CD4-positive, alpha-beta memory T cell (primary cell): ENCODE data around the gene TRAF2. TPM values are rescaled to one million over a fixed set of nuclear protein-coding genes. Genes with fewer than 3 reads are reported as not detected.

Experiments
- CTCF ChIA-PET: fragments of 350-600 bp; sonication (Branson Sonifier 250); formaldehyde crosslinking; loops from one replicate; lab custom pipeline; 2021; ENCODE audit warnings: inconsistent platforms; ENCODE audit not compliant: partially characterized antibody; lab: Charles Lee
- POLR2A ChIA-PET: fragments of 350-600 bp; sonication (Branson Sonifier 250); formaldehyde crosslinking; loops from one replicate; lab custom pipeline; 2021; ENCODE audit not compliant: partially characterized antibody; lab: Charles Lee
- DNase-seq, 5 donors: peaks; one replicate each; pipeline versions ENCODE4 v3.0.0 to v3.0.0-alpha.2; 2020 to 2022; ENCODE audit warnings: mixed read lengths in 1 of 5
- H3K27ac ChIP-seq: one replicate; pipeline ENCODE4 v1.7.0; 2013; ENCODE audit warnings: low read depth, low read length
- H3K27me3 ChIP-seq: 2 replicates; pipeline ENCODE4 v1.7.0; 2013; ENCODE audit warnings: mild to moderate bottlenecking, low read length, moderate library complexity; ENCODE audit not compliant: insufficient read depth
- H3K36me3 ChIP-seq: 2 replicates; pipeline ENCODE4 v1.7.0; 2013; ENCODE audit warnings: mild to moderate bottlenecking, low read length, moderate library complexity; ENCODE audit not compliant: insufficient read depth
- H3K4me1 ChIP-seq: 2 replicates; pipeline ENCODE4 v1.7.0; 2013; ENCODE audit warnings: mild to moderate bottlenecking, low read length, moderate library complexity; ENCODE audit not compliant: insufficient read depth
- H3K4me3 ChIP-seq, 2 donors: one replicate each; pipeline ENCODE4 v1.7.0; 2013; ENCODE audit warnings: low read length in 2 of 2, mild to moderate bottlenecking in 1 of 2
- H3K9me3 ChIP-seq, 2 donors: one replicate each; pipeline ENCODE4 v1.7.0; 2013; ENCODE audit warnings: low read length in 2 of 2, control low read depth in 1 of 2; ENCODE audit not compliant: control insufficient read depth in 1 of 2
- H3K27ac Mint-ChIP-seq, 7 donors: one replicate each; pipeline ENCODE4 v1.8.0; 2020 to 2021; ENCODE audit warnings: mixed read lengths in 7 of 7, mild to moderate bottlenecking in 6 of 7, inconsistent platforms in 3 of 7, moderate library complexity in 3 of 7
- H3K27me3 Mint-ChIP-seq, 2 donors: one replicate each; pipeline ENCODE4 v1.8.0; 2020 to 2021; ENCODE audit warnings: mixed read lengths in 2 of 2
- H3K36me3 Mint-ChIP-seq, 2 donors: one replicate each; pipeline ENCODE4 v1.8.0; 2020 to 2021; ENCODE audit warnings: mixed read lengths in 2 of 2, inconsistent platforms in 1 of 2, mild to moderate bottlenecking in 1 of 2
- H3K4me1 Mint-ChIP-seq, 4 donors: one replicate each; pipeline ENCODE4 v1.8.0; 2020 to 2021; ENCODE audit warnings: mixed read lengths in 4 of 4, mild to moderate bottlenecking in 1 of 4
- H3K4me3 Mint-ChIP-seq, 8 donors: one replicate each; pipeline ENCODE4 v1.8.0; 2020 to 2021; ENCODE audit warnings: mixed read lengths in 8 of 8, mild to moderate bottlenecking in 7 of 8, moderate library complexity in 6 of 8, inconsistent platforms in 3 of 8
- H3K9me3 Mint-ChIP-seq, 8 donors: one replicate each; pipeline ENCODE4 v1.8.0; 2020 to 2021; ENCODE audit warnings: mixed read lengths in 8 of 8, mild to moderate bottlenecking in 5 of 8, inconsistent platforms in 3 of 8, moderate library complexity in 1 of 8
- intact Hi-C: fragments of 100-400 bp; cut with micrococcal nuclease; formaldehyde crosslinking; loops from one replicate; pipeline ENCODE4 v1.15.1; 2023
- polyA plus RNA-seq, 2 donors: library from polyadenylated mRNA; unstranded; fragments of 300-500 nt; fragmentation: Illumina TruSeq; gene quantifications; one replicate each; pipeline ENCODE4 v1.2.3, GENCODE V29; 2021
- total RNA-seq, 2 experiments: library from RNA; stranded (reverse); gene quantifications; one replicate each; pipeline ENCODE4 v1.2.3, GENCODE V29; 2021

The TRAF2 gene
- total and polyA plus RNA-seq, 4 experiments from 2014 or later, result 11.1 to 43.2 (median 32.7) TPM

DNA sequence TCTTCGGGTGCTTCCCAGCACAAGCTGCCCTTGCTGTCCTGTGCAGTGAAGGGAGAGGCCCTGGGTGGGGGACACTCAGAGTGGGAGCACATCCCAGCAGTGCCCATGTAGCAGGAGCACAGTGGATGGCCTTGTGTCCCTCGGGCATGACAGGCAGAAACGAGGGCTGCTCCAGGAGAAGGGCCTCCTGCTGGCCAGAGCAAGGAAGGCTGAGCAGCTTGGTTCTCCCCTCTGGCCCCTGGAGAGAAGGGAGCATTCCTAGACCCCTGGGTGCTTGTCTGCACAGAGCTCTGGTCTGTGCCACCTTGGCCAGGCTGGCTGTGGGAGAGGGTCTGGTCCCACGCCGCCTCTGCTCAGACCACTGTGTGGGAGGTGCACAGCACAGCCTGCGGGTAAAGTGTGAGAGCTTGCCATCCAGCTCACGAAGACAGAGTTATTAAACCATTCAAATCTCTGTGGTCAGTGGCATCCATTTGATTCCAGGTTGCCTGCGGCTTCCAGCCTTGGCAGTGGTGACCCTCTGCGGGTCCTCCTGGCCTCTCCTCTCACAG lies 39.9 kb downstream of the TRAF2 start:
- no peak overlapping the region for H3K27ac Mint-ChIP-seq
- peaks cover 0 to 10% (median 5%) of the 10 kb centered on the region in 4 donors for H3K4me1 Mint-ChIP-seq
- Histone ChIP-seq H3K27me3 (no peaks in the 10 kb centered on the region), H3K9me3 (no peaks in the 10 kb centered on the region), H3K4me1 (no peaks in the 10 kb centered on the region), H3K4me3 (no peak overlapping the region), H3K36me3 (peaks cover 32% of the 10 kb centered on the region), H3K27ac (no peak overlapping the region)
- H3K4me3 Mint-ChIP-seq, result no peak overlapping the region
- DNase-seq, result no peak
- H3K27me3 Mint-ChIP-seq, result no peaks in the 10 kb centered on the region
- intact Hi-C loops, result no loop called here
- H3K9me3 Mint-ChIP-seq, result no peaks in the 10 kb centered on the region
- ChIA-PET CTCF (interaction anchor here (1.0 to 1.4 kb wide), 3 partner anchors 23 to 84 kb away, joined by 3 to 4 read pairs (median 3); partner anchors contain the start of gene AJM1), POLR2A (no interaction called here)
- H3K36me3 Mint-ChIP-seq, result peaks cover 7 to 31% of the 10 kb centered on the region in 2 donors

GRCh38 chr9:136926749-136927148 lies 40.4 kb downstream of the TRAF2 start:
- ChIA-PET CTCF (interaction anchor here (1.0 to 1.4 kb wide), 3 partner anchors 24 to 84 kb away, joined by 3 to 4 read pairs (median 3); partner anchors contain the start of gene AJM1), POLR2A (no interaction called here)
- Histone ChIP-seq H3K27ac (no peak overlapping the region), H3K9me3 (no peaks in the 10 kb centered on the region), H3K36me3 (peaks cover 28% of the 10 kb centered on the region), H3K4me1 (no peaks in the 10 kb centered on the region), H3K27me3 (no peaks in the 10 kb centered on the region), H3K4me3 (no peak overlapping the region)
- peaks cover 7 to 31% of the 10 kb centered on the region in 2 donors for H3K36me3 Mint-ChIP-seq
- no peak overlapping the region for H3K4me3 Mint-ChIP-seq
- intact Hi-C loops, result no loop called here
- H3K4me1 Mint-ChIP-seq, result peaks cover 0 to 10% (median 5%) of the 10 kb centered on the region in 4 donors
- no peaks in the 10 kb centered on the region for H3K27me3 Mint-ChIP-seq
- H3K27ac Mint-ChIP-seq, result no peak overlapping the region
- H3K9me3 Mint-ChIP-seq, result no peaks in the 10 kb centered on the region
- DNase-seq, result no peak

- no peak overlapping the region for H3K27ac ChIP-seq
- no peaks in the 10 kb centered on the region for H3K9me3 ChIP-seq
- Mint-ChIP-seq H3K36me3 (peaks cover 7 to 26% of the 10 kb centered on the region in 2 donors), H3K9me3 (no peaks in the 10 kb centered on the region), H3K27ac (peak overlapping the region in 3 of 7 donors; percentile 27 to 88 (median 48)), H3K4me3 (no peak overlapping the region), H3K27me3 (no peaks in the 10 kb centered on the region), H3K4me1 (peaks cover 0 to 10% (median 3%) of the 10 kb centered on the region in 4 donors)
- CTCF ChIA-PET, result interaction anchor here (1.1 to 1.4 kb wide), 2 partner anchors 25 to 30 kb away, joined by 3 read pairs; no protein-coding TSS in a partner anchor
- intact Hi-C loops, result no loop called here
- H3K4me3 ChIP-seq, result no peak overlapping the region
- H3K4me1 ChIP-seq, result no peaks in the 10 kb centered on the region
- H3K27me3 ChIP-seq, result no peaks in the 10 kb centered on the region
- DNase-seq, result no peak
- H3K36me3 ChIP-seq, result peaks cover 22% of the 10 kb centered on the region
- POLR2A ChIA-PET, result no interaction called here
These were observed 41.3 kb downstream of the TRAF2 start for GRCh38 chr9:136927343-136928271.

DNA sequence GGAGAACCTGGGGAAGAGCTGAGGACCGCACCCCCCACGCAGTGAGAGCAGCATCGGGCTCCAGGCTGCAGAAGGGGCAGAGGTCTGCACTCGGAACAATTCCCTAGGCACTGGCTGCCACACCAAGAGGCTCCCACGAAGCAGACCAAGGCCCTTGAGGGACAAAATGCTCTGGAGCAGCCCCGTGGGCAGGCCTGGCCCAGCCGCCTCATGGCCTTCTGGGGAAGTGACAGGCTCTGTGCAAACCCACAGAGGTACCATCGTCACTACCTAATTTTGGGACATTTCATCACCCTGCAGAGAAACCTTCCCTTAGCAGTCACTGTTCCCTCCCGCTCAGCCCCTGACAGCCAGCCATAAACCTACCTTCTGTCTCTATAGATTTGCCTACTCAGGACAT lies 42.3 kb downstream of the TRAF2 start:
- H3K27me3 ChIP-seq, result no peaks in the 10 kb centered on the region
- no peaks in the 10 kb centered on the region for H3K9me3 Mint-ChIP-seq
- H3K4me1 Mint-ChIP-seq, result peaks cover 0 to 6% (median 4%) of the 10 kb centered on the region in 4 donors
- peaks cover 0 to 22% of the 10 kb centered on the region in 2 donors for H3K36me3 Mint-ChIP-seq
- POLR2A ChIA-PET, result interaction anchor here (1.7 kb wide), 1 partner anchor 10 kb away, joined by 5 read pairs; no protein-coding TSS in a partner anchor
- no peak overlapping the region for H3K4me3 ChIP-seq
- no peak for DNase-seq
- no peak overlapping the region for H3K27ac ChIP-seq
- H3K4me3 Mint-ChIP-seq, result no peak overlapping the region
- no peaks in the 10 kb centered on the region for H3K4me1 ChIP-seq
- CTCF ChIA-PET, result interaction anchor here (0.7 kb wide), 1 partner anchor 9 kb away, joined by 3 read pairs; no protein-coding TSS in a partner anchor
- no peaks in the 10 kb centered on the region for H3K9me3 ChIP-seq
- H3K36me3 ChIP-seq, result peaks cover 22% of the 10 kb centered on the region
- intact Hi-C loops, result no loop called here
- H3K27me3 Mint-ChIP-seq, result no peaks in the 10 kb centered on the region
- peak overlapping the region in 3 of 7 donors; percentile 38 to 71 (median 52) for H3K27ac Mint-ChIP-seq

DNA sequence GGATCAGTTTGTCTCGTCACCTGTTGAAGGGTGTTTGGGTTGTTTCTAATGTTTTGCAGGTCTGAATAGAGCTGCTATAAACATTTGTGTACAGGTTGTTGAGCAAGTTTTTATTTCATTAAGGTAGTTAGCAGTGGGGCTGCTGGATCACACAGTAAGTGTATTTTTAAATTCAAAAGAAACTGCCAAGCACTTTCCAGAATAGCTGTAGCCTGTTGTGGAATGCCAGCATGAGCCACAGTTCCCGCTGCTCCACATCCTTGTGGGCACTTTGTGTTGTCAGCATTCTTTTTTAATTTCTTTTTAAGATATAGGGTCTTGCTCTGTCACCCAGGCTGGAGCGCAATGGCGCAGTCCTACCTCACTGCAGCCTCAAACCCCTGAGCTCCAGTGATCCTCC lies 43.7 kb downstream of the TRAF2 start:
- Histone ChIP-seq H3K36me3 (peaks cover 20% of the 10 kb centered on the region), H3K4me1 (no peaks in the 10 kb centered on the region), H3K27me3 (no peaks in the 10 kb centered on the region), H3K9me3 (no peaks in the 10 kb centered on the region), H3K4me3 (no peak overlapping the region), H3K27ac (no peak overlapping the region)
- Mint-ChIP-seq H3K9me3 (no peaks in the 10 kb centered on the region), H3K36me3 (peaks cover 3 to 14% of the 10 kb centered on the region in 2 donors), H3K27me3 (no peaks in the 10 kb centered on the region), H3K4me1 (peaks cover 0 to 6% (median 4%) of the 10 kb centered on the region in 4 donors), H3K27ac (peak overlapping the region in 2 of 7 donors; percentile 48 to 60), H3K4me3 (no peak overlapping the region)
- DNase-seq, result no peak
- intact Hi-C loops, result no loop called here
- POLR2A ChIA-PET, result interaction anchor here (1.7 kb wide), 1 partner anchor 9 kb away, joined by 5 read pairs; no protein-coding TSS in a partner anchor
- CTCF ChIA-PET, result no interaction called here

GRCh38 chr9:136931611-136932130 lies 45.4 kb downstream of the TRAF2 start:
- no peaks in the 10 kb centered on the region for H3K9me3 Mint-ChIP-seq
- peaks cover 8% of the 10 kb centered on the region for H3K36me3 ChIP-seq
- no peaks in the 10 kb centered on the region for H3K9me3 ChIP-seq
- ChIA-PET CTCF (interaction anchor here (0.9 kb wide), 1 partner anchor 103 kb away, joined by 3 read pairs; no protein-coding TSS in a partner anchor), POLR2A (no interaction called here)
- peaks cover 3 to 12% of the 10 kb centered on the region in 2 donors for H3K36me3 Mint-ChIP-seq
- DNase-seq, result no peak
- H3K27ac ChIP-seq, result no peak overlapping the region
- intact Hi-C loops, result no loop called here
- H3K4me1 ChIP-seq, result no peaks in the 10 kb centered on the region
- H3K4me1 Mint-ChIP-seq, result peaks cover 0 to 6% (median 4%) of the 10 kb centered on the region in 4 donors
- H3K27me3 Mint-ChIP-seq, result no peaks in the 10 kb centered on the region
- H3K4me3 Mint-ChIP-seq, result no peak overlapping the region
- no peak overlapping the region for H3K4me3 ChIP-seq
- peak overlapping the region in 2 of 7 donors; percentile 14 to 65 for H3K27ac Mint-ChIP-seq
- no peaks in the 10 kb centered on the region for H3K27me3 ChIP-seq
